MV-4-11 (cell line): Measurements from ENCODE around the gene PGLYRP1.

Experiments
- DNase-seq: peaks from one replicate; lab custom pipeline; 2025; lab: John Stamatoyannopoulos, UW

Gene PGLYRP1

DNA sequence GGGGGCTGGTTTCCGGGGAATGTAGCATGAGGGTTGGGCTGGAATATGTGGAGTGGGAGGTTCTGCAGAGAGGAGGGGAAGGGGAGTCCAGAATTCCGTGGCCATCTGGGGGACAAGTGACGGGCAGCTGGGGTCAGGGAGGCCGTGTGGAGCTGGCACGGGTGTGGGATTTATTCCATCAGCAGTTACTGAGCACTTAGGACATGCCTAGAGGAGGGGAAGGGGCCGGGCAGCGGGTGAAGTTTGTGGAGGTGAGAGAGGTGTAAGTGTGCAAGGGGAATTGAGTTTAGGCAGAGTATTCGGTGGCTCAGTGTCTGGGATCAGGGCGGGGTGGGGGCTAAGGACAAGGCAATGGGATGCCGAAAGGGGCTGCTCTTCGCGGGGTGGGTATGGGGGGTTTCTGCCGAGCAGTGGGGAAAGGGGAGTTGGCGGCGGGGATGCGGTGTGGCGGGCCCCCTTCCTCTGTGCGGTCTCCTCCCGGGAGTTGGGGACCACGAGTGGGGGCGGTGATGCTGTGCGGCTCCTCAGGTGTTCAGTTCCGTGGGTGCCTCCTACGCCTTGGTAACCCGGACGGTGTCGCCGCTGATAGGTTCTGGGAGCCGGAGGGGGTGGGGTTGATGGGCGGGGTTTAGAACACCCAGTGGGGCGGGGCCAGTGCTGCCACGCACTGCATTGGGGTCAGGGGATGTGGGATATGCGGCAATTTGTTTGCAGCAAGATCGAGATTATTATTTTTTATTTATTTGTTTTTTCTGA lies 22.2 kb downstream of the PGLYRP1 start:
- no peak for DNase-seq

DNA sequence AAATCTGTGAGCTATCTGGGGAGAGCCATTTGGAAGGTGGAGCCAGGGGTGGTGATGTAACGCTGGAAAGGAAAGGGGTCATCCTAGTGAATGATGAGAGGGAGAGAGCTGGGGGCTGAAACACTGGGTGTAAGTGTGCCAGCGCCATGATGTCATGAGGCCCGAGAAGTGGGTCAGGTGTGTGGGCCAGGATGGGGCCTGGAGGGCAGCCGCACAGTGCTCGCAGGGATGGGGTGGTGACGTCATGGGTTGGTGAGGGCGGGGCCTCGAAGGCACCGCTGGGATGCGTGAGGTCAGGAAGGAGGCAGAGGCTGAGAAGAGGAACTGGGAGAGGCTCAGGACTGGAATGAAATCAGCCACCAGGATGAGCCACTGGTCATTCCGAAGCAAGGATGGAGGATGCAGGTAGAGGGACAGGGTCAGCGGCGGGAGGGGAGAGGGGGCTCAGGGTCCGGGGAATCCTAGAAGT lies 23.2 kb downstream of the PGLYRP1 start:
- peak; percentile 44 for DNase-seq

DNA sequence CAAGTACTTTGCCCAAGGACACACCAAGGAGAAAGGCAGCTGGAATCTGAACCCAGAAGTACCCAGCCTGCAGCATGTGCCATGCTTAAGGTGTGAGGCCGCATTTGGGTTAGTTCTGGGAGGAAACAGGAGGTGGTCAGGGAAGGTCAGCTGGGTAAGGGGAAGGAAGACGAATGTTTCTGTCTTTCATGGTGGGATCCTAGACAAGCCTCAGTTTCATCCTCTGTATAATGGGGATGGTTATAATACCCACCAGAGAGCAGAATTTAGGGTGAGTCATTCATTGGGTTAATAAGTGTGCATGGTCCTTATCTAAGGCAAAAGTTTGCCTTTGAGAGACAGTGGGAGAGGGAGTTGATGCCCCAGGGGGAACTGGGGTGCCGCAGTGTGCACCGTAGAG lies 24.0 kb downstream of the PGLYRP1 start:
- DNase-seq = no peak

DNA sequence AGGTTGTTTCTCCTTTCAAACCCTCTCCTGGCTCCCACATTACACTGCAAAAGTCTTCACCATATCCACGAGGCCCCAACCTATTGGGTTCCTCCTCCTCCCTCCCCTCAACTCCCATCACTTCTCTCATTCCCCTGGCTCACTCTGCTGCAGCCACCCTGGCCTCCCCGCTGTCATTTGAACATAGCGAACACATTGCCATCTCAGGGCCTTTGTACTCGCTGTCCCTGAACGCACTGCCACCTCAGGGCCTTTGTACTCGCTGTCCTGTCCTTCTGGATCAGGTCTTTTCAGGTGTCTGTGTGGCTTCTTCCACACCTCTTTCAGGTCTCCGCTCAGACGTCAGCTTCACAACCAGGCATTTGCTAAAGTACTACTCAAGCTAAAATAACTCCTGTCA lies 25.9 kb downstream of the PGLYRP1 start:
- DNase-seq = no peak

DNA sequence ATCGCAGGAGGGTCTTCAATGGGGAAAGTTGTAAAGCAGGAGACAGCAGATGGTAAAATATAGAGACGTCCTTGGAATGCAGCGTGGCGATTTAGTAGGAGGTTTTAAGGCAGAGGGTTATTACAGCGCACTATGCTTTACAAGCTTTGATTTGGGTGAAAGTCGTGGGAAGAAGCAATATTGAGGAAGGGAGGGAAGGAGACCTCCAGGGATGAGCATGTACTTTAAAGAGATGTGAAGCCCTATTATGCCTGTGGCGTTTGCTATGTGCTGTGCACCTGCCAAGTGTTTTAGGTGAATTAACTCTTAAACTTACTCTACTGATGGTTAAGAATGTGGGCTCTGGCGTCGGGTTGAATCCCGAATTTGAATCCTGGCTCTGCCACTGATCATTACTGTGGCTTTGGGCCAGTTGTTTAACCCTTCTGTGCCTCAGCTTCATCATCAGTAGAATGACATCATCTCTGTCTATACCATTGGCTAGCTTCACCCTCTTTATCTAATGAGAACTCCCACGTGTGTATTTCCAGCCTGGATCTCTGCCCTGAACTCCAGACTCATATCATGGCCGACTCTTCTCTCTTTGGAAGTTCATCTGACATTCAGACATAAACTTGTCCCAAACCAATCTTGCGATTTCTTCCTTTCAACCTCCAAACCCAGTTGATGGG lies 27.0 kb downstream of the PGLYRP1 start:
- DNase-seq = no peak

DNA sequence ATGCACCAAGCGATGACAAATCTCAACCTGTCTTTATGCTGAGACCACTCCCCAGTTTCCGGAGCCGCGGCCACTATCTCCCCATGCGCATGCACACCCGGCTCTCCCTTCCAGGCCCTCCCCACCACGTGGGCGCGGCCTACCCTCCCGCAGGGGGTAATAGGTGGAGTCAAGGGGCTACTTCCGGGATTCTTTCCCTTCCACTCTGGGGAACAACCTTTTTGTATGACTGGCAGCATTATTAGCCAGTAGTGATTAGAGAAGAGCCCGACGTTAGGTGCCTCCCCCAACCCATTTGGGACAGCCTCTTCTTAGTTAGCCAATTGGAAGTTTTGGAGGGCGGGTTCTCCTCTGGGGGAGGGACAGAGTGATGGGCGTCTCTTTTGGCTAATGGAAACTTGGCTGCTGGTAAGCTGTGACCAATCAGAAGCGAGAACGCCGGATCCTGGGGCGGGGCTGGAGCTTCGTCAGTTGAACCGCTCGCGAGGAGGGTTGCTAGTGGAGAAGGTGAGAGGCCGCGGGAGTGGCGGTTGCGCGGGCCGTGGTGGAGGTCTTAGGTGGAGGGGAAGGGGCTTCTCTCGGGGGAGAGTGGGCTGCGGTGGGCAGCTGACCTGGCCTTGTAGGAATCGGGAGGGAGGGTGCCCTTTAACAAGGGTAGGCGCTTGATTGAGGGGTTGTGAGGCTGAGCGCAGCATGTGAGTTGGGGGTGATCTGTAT lies 27.7 kb downstream of the PGLYRP1 start, which contains the start of gene CCDC61:
CCDC61 (plus strand) TSS at position 470 of the 717 bp plus-strand sequence. CDS start 7,552 bp downstream, outside the sequence.
- peak; percentile 100 for DNase-seq

DNA sequence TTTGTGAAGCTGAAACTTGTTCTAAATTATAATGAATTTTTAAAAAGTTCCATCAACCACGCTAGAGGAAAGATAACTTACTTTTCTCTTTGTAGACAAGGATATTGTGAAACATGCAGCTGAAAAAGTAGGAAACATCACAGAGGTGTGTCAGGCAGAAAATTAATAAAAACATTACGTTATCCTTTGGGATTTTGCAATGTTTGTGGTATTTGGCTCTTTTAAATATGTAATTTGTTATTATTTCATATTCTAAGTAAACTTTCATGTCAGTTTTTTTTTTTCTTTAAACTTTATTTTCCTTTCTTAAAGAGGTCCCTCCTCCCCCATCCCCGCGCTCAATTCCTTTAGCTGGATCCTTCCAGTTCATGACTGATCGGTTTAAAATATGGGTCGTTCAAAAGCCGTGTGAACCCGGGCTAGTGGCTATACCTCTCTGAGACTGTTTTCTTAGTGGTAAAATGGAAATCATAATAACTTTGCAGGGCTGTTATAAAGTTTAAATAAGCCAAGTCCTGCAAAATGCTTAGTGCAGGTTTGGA lies 28.3 kb downstream of the PGLYRP1 start:
- peak; percentile 33 for DNase-seq

DNA sequence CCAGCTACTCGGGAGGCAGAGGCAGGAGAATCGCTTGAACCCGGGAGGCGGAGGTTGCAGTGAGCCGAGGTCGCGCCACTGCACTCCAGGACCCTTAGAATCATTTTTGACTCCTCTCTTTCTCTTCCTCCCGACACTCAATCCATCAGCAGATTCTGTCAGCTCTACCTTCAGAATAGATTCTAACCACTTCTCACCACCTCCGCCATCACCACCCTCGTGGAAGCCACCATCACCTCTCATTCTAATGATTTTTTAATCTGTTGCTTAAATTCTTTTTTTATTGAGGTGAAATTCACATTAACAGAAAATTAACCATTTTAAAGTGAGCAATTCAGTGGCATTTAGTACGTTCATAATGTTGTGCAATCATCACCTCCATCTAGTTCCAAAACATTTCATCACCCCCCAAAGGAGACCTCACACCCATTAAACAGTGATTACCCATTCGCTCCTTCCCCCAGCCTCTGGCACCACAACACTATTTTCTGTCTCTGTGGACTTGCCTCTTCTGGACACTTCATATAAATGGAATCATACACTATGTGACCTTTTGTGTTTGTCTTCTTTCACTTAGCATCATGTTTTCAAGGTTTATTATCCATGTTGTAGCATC lies 32.6 kb downstream of the PGLYRP1 start:
- DNase-seq = no peak

DNA sequence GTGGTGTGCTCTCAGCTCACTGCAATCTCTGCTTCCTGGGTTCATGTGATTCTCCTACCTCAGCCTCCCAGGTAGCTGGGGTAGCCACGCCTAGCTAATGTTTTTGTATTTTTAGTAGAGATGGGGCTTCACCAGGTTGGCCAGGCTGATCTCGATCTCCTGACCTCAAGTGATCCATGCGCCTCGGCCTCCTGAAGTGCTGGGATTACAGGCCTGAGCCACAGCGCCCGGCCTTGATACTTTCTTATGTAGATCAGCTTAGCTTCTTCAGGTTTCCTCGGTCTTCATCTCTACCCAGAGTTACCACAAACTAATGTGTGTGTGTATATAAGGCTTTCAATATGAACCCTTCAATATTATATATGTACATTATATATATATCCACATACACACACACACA lies 37.5 kb downstream of the PGLYRP1 start:
- no peak for DNase-seq

DNA sequence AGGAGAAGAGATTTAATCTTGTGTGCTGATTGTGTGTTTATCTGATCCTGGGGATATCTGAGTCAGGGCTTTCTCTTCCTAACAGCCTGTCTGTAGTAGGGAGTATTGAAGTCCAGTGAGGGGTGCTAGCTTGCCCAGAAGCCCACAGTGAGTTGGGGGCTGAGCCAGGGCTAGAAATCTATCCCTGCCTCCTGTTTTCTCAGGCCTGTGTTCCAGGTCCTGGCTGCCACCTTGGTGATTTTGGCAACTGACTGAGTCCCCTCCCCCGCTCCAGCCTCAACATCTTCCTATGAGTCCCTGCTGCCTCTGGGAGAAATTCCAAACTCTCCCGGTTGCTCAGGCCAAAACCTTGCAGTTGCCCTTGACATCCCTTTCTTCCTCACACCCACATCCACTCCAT lies 41.5 kb downstream of the PGLYRP1 start:
- DNase-seq = no peak

DNA sequence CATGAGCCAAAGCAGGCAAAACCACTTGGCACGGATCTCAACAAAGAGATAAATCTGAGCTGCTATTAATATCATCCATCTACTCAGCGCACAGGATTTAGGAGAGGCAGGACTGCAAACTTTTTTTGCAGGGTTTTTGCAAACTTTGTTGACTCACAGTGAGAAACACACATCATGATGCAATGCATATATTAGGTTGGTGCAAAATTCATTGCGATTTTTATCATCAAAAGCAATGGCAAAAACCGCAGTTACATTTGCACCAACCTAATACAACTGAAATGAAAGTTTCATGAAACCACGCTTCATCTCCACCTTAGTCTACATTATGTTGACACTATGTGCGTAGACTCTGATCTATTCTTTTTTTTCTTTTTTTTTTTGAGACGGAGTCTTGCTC lies 44.7 kb downstream of the PGLYRP1 start:
- DNase-seq = no peak

DNA sequence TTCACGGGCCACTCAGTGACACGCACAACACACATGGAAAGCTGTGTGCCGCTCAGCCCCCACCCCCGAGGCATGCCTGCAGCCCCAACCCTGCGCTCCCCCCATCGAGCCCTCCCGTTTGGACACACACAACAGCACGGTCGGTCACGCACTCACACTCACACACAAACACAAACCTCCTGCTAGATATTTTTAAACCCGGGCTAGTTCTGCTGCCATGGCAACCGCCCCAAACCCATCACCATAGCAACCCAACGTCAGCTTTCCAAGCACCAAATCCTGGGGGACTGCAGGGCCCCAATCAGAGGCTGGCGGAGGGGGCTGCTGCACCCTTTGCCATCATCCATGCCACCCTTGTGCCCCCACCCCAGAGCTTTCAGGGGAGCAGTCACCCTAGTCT lies 46.7 kb downstream of the PGLYRP1 start:
- DNase-seq = no peak

DNA sequence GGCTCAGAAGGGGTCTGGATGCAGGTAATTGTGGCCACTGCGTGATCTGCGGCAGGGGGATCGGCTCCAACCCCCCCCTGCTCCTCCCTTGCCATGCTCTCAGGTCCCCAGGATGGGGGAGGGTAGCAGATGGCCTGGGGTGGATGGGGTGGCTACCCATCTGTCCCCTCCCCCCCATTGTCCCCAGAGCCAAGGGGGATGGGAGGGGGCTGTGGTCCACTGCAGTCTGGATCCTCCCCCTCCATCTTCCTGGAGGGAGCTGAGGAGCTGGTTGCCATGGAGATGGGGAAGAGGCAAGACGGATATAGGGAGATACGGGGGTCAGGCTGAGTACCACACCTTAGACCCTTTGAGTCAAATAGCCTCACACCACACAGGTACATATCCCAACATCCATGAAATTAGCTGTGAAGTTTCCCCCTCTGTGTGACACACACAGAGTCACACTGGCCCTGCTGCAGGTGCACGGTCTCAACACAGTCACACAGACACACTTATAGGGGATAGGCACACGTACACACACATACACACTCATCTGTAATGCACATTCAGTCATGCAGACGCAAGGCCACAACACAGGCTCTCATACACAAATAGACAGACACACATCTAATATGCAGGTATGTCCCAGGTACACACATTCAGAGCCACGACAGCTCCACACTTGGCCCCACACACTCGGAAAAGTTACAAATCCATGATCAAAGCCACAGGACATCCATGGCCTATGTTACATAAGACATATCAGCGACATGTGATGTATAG lies 47.4 kb downstream of the PGLYRP1 start:
- no peak for DNase-seq

DNA sequence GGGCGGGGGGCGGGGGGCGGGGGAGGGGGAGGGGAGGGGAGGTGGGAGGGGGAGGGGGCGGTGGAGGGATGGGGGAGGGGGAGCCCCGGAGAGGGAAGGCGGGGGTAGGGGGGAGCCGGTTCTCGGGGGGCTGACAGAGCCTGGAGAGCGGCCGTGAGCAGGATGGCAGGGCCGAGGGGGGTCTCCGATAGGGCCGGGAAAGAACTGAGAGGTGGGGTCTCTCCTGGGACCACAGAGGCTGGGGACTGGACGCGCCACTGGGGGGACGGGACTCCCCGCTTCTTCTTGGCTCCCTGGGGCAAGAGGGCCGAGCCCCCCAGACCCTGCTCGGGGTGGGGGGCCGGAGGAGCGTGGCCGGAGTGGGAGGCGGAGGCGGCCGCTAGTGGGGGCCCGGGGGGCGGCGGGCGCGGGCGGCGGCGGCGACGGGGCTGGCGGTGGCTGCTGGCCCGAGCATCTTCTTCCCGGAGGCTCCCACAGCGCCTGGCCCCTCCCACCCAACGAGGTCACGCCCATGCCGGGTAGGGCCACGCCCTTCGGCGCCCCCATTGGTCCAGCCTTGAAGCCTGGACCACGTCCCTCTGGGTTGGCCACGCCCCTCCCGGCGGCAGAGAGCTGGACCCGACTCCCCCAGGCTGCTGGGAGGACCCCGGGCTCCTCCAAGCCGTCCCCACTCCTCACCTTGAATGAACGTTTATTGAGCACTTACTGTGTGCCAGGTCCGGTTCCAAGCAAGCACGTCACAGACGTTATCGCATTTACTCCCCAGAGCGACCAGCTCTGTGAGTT lies 49.1 kb downstream of the PGLYRP1 start, which contains the start of gene NOVA2:
NOVA2 (minus strand) TSS at position 313 of the 786 bp plus-strand sequence. CDS start 514 bp downstream, outside the sequence.
- no peak for DNase-seq

DNA sequence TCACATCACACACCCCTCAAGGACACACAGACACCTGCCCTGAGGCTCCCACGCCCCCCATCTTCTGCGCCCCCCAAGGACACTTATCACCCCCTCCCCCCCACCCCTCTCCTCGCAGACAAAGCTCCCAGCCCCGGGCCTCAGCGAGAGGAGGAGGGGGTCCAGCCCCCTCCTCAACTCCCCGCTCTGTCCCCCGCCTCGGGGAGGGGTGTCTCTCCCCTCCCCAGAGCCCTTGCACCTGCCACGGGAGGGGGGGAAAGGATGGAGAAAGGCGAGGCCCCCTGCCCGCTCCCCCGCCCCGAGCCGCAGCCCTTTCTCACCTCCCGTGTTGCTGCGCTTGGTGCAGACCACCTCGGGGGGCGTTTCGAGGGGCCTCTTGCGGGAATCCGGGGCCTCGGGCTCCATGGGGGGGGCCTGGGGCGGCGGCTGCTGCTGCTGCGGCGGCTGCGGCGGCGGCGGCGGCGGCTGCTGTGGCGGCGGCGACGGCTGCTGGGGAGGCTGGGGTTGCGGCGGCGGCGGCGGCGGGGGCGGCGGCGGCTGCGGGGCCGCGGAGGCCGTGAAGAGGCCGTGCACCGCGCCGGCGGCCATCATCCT lies 49.8 kb downstream of the PGLYRP1 start:
- DNase-seq = no peak

DNA sequence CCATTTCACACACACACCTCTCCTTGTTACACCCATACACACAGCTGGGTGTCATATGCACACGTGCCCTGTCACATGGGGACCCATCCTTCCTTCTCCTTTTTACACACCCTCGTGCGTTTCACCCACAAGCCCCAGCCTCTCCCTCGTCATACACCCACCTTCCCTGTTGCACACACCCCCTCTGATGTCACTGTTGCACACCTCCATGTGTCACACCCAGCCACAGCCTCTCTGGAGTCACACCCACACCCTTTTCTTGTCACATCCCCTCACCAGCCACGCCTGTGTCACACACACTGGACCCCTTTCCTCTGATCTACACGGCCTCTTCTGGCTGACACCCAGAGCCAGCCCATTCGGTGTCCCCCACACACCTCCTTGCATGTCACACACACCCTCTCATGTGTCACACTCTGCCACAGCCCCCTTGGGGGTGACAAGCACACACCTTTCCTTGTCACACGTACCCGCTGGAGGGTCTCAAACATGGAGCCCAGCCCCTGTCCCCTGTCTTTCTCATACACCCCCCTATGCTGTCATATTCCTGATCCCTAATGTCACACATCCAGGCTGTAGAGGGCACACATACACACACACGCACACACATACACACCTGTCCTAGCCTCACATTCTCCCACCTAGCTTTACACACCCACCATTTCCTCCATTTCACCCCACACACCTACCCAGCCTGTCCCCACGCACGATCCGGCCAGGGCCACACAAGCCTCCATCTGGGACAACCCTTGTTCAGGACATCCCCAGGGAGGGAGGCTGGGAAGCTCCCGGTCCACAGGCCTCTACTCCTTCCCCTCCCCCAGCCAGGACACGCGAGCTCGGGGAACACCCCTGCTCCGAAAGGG lies 50.5 kb downstream of the PGLYRP1 start:
- DNase-seq = peak; percentile 41

DNA sequence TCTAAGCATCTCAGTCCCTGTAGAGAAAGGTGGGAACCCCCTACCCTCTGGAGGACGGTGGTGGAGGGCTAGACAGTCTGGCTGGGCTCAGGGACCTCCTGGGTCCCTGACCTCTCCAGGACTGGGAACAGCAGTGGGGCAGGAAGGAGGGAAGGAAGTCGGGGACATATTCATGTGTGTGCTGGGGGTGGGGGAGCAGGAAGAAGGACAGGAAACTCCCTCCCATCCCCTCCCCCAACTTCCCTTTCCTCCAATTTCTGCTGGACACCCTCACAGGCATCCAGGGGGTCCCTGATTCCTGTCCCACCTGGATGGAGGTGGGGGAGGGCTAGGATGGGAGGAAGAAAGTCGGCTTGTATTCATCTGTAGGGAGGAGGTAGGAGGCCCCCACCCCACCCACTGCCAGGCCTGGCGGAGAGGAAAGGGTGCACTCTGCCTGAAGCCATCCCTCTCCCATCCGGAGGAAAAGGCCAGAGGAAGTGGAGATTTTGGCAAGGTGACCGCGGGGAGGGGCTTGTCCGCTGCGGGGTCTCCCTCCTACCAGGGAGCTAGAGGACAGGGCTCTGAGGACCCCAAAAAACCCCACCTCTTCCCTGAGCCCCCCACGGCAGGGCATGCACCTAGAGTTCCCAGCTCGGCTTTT lies 51.5 kb downstream of the PGLYRP1 start:
- DNase-seq = no peak

DNA sequence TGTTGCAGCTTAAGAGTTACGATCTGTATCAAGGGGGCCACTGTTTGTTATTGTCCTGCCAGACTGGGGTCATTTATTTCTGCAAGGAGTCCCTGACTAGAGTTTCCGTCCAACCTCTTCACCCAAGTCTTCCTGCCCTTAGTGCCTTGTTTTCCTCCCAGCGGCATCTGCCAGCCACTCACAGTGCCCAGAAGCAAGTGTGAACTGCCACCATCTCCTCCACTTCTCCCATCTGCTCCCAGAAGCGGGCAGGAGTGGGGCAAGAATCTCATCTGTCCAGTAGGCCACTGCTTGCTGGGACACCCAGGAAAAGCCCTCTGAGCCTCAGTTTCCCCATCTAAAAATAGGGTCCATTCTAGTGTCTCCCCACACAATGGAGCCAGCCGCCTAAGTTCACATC lies 53.2 kb downstream of the PGLYRP1 start:
- DNase-seq = no peak
